Activated CD8-positive, alpha-beta memory T cell treated with anti-CD3 and anti-CD28 coated beads, Interleukin-2, amount 50 U/mL, for 48 hours (primary cell): ENCODE results near the gene AEN.

Experiments used
- DNase-seq: peaks from one replicate; pipeline ENCODE4 v3.0.0-alpha.2; 2020

AEN gene

GRCh38 chr15:88651136-88651732, 30.1 kb downstream of the AEN start:
- peak; percentile 44 for DNase-seq

DNA sequence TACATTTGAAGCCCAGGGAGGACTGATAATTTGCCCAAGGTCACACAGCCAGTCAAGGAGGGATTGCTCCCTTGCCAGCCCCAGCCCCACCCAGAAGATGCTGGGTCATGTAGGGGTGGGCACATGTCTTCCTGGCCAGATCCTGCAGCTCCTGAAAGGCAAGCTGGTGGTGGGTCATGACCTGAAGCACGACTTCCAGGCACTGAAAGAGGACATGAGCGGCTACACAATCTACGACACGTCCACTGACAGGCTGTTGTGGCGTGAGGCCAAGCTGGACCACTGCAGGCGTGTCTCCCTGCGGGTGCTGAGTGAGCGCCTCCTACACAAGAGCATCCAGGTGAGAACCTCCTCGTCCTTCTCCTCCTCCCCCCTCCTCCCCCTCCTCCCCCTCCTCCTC, 30.8 kb downstream of the AEN start:
- peak; percentile 46 for DNase-seq

- DNase-seq, result peak; percentile 47
Measured at GRCh38 chr15:88652456-88653199, 31.5 kb downstream of the AEN start.

- peak; percentile 45 for DNase-seq
Measured at GRCh38 chr15:88653200-88654064, 32.3 kb downstream of the AEN start.

- no peak for DNase-seq
Measured at GRCh38 chr15:88654430-88655102, 33.4 kb downstream of the AEN start.

GRCh38 chr15:88655103-88655553, 34.0 kb downstream of the AEN start:
- DNase-seq, result peak; percentile 42

DNA sequence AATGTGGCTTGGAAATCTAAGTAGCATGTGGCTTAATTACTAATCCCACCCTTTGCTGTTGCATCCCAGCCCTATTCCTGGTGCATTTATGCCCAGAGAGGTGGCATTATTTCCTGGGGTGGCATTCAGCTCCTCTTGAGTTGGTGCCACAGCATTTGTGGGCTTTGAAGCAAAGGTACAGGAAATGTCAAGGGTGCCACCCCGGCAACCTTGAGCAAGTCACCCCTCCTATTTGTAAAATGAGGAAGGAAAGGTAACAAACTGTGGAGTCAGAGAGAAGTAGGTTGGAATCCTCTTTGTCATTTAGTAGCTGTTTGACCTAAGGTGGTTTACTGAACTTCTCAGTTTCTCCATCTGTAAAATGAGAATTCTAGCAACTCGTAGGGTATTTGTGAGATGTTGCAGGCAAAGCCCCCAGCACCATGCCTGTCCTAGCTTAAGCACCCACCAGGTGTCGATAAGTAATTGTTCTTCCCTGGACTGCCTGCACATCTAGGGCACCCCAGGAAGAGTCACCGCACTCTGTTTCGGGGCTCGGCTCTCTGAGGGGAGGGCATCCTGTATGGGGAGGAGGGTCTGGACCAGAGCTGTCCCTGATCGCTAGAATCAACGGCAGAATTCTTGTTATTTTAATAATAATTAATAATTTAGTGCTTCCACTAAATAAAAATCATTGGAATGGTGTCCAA, 34.8 kb downstream of the AEN start:
- peak; percentile 48 for DNase-seq

GRCh38 chr15:88656760-88657221, 35.7 kb downstream of the AEN start:
- no peak for DNase-seq

DNA sequence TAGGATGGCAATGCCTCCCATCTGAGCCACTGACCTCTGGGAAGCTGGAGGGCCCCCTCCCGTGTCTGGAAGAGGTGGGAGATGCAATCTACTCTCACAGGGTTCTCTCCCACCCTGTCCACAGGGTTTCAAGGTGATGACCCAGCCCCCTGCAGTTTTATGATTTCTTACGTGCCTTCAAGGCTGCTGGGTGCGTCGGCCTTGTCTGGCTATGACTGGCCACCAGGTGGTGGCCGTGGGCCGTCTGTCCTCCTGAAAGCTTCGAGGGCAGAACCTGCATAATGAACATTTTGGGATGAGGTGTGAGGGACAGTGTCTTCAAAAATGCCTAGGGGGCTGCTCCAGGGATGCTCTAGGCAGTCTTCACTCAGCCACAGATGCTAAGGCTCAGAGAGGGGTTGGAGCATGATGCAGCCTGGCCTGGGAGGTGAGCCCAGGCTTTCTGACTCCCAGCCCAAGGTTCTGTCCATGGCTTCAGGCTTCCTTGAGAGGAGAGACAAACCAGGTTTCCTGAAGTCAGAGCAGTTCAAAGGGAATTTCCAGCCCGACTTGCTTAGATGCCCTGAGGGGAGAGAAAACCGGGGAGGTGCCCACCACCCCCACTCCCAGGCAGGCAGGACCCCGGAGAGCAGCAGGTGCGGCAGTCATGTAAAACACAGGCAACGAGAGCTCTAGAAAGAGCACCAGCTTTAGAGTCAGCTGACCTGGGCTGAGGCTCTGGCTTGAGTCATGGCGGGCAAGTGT, 36.4 kb downstream of the AEN start:
- no peak for DNase-seq

- no peak for DNase-seq
Measured at GRCh38 chr15:88658070-88658965, 37.2 kb downstream of the AEN start.

GRCh38 chr15:88658972-88659931, 38.1 kb downstream of the AEN start:
- DNase-seq, result no peak

DNA sequence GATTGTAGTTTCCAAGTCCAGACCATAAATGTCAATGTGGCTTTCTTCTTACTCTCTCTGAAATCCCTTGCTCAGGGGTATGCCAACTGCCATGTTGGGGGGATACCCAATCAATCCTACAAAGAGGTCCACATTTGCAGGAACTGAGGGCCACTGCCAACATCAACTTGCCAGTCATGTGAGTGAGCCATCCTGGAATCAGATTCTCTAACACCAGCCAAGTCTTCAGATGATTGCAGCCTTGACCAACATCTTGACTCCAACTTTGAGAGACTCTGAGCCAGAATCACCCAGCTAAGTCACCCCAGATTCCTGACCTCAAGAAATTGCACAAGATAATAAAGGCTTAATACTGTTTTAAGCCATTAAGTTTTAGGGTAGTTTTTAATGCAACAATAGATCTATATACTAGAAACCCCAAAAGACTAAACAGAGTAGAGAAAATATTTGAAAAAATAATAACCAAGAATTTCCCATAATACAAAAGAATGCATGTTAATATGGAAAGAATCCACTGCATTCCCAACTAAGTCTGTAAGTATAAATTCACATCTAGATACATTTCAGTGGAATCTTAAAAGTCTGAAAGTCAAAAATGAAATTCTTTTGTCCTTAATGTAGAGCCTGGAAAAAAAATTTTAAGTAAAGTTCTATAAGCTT, 40.0 kb downstream of the AEN start:
- DNase-seq, result no peak

DNA sequence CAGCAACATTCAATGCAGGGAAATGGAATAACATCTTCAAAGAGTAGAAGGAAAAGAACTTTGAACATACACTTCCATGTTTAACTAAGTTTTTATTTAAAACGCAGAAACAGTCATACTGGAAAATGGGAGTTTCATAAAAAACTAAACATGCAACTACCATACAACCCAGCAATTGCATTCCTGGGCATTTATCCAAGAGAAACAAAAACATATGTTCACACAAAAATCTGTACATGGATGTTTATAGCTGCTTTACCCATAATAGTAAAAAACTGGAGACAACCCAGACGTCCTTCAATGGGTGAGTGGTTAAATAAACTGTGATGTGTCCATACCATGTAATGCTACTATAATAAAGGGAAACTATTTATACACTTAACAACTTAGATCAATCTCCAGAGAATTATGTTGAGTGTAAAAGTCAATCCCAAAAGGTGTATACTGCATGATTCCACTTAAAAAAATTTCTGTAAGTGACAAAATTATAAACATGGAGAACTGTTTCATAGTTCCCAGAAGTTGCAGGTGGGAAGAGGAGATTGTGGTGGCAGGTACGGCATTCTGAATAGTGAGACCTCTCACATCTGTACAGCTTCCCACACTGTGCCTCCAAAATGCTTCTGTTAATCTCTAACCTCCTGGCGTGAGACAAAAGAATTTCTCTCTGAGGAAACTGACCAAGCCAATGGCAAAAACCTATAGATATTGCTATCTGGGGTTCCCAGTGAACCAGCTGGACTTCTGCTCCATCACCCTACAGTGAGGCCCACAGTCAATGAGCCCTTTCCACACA, 40.8 kb downstream of the AEN start:
- DNase-seq, result no peak

DNA sequence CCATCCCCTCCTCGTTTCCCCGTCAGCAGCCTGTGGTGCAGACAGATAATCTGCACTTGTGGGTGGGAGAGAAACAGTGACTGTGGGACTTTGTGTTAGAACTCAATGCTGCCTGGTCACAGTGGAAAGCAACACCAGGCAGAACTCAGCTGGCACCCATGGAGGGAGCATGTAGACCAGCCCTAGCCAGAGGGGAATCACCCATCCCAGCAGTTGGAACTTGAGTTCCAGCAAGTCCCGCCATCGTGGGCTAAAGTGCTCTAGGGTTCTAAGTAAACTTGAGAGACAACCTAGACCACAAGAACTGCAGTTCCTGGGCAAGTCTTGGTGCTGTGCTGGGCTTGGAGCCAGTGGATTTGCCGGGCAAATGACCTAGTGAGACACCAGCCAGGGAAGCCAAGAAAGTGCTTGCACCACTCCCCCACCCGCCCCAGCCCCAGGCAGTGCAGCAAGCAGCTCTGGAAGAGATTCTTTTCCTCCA, 42.0 kb downstream of the AEN start:
- DNase-seq, result no peak

- DNase-seq, result no peak
Measured at GRCh38 chr15:88664151-88664778, 43.1 kb downstream of the AEN start.

DNA sequence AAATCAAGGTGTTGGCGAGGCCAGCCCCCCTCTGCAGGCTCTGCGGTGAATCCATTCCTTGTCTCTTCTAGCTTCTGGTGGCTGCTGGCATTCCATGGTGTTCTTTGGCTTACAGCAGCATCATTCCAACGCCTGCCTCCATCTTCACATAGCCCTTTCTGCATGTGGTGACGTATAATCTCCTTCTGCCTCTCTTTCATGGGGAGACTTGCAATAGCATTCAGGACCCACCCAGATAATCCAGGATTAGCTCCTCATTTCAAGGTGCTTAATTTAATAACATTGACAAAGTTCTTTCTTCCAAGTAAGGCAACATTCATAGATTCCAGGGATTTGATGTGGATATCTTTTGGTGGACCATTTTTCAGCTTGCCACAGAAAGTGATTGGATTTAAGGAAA, 53.5 kb downstream of the AEN start:
- no peak for DNase-seq

DNA sequence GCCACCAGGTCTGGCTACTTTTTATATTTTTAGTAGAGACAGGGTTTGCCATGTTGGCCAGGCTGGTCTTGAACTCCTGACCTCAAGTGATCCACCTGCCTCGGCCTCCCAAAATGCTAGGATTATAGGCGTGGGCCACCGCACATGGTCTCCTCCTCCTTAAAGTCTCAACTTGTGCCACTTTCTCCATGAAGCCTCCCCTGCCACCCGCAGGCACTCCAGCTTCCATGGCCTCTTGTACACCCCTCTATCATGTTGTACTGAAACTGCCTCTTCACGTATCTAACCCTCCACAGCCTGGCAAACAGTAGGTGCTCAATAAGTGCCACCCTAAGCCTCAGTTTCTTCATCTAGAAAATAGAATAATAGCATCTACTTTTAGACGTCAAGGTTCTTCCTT, 57.6 kb downstream of the AEN start:
- no peak for DNase-seq
